Liver (tissue), 9 donors: ENCODE data around the gene PITPNM1. TPM values are rescaled to one million over a fixed set of nuclear protein-coding genes. Genes with fewer than 3 reads are reported as not detected.

Experiments used
- DNase-seq: peaks from one replicate; pipeline ENCODE4 v3.0.0-alpha.2; 2017; ENCODE audit warnings: low spot score
- H3K27ac ChIP-seq, 2 donors: one replicate each; pipeline ENCODE4 v1.7.0; 2013; ENCODE audit warnings: inconsistent platforms in 2 of 2, low read length in 2 of 2, control low read depth in 1 of 2, low read depth in 1 of 2, mild to moderate bottlenecking in 1 of 2
- H3K27me3 ChIP-seq, 4 donors: one replicate each; pipeline versions ENCODE4 v1.6.1 to v1.7.0; 2013; ENCODE audit warnings: low read length in 3 of 4, inconsistent platforms in 1 of 4, mild to moderate bottlenecking in 1 of 4, moderate library complexity in 1 of 4; ENCODE audit not compliant: control insufficient read depth in 4 of 4, insufficient read depth in 4 of 4
- H3K36me3 ChIP-seq, 4 donors: one replicate each; pipeline versions ENCODE4 v1.6.1 to v1.7.0; 2013; ENCODE audit warnings: low read length in 3 of 4, mild to moderate bottlenecking in 3 of 4, low read depth in 1 of 4, moderate library complexity in 1 of 4; ENCODE audit not compliant: control insufficient read depth in 4 of 4, insufficient read depth in 3 of 4
- H3K4me1 ChIP-seq, 4 donors: one replicate each; pipeline versions ENCODE4 v1.6.1 to v1.7.0; 2013; ENCODE audit warnings: low read length in 3 of 4, mild to moderate bottlenecking in 3 of 4, moderate library complexity in 1 of 4; ENCODE audit not compliant: control insufficient read depth in 4 of 4, insufficient read depth in 4 of 4
- H3K4me3 ChIP-seq, 3 donors: one replicate each; pipeline versions ENCODE4 v1.6.1 to v1.7.0; 2013; ENCODE audit warnings: low read length in 3 of 3, control low read depth in 1 of 3, low read depth in 1 of 3, mild to moderate bottlenecking in 1 of 3
- H3K9ac ChIP-seq, 2 donors: one replicate each; pipeline ENCODE4 v1.7.0; 2013; ENCODE audit warnings: low read length in 2 of 2, mild to moderate bottlenecking in 2 of 2, moderate library complexity in 2 of 2, control low read depth in 1 of 2, low read depth in 1 of 2
- H3K9me3 ChIP-seq, 4 donors: one replicate each; pipeline versions ENCODE4 v1.6.1 to v1.7.0; 2013; ENCODE audit warnings: low read length in 3 of 4; ENCODE audit not compliant: control insufficient read depth in 4 of 4
- EGR1 ChIP-seq, 2 donors: IDR thresholded peaks; 2 replicates each; pipeline ENCODE4 v1.6.1; 2016 to 2018; ENCODE audit warnings: antibody characterized with exemption in 2 of 2, low read depth in 2 of 2
- FOXA1 ChIP-seq: IDR thresholded peaks from 2 replicates; pipeline ENCODE4 v1.6.1; 2016; ENCODE audit warnings: antibody characterized with exemption
- FOXA2 ChIP-seq: IDR thresholded peaks from 2 replicates; pipeline ENCODE4 v1.6.1; 2016; ENCODE audit warnings: antibody characterized with exemption
- GABPA ChIP-seq, 2 donors: IDR thresholded peaks in 1 of 2; conservative IDR thresholded peaks in 1 of 2; 2 replicates each; pipeline ENCODE4 v1.6.1; 2016; ENCODE audit warnings: antibody characterized with exemption in 2 of 2, mild to moderate bottlenecking in 1 of 2, moderate library complexity in 1 of 2
- HNF4A ChIP-seq, 2 donors: conservative IDR thresholded peaks; 2 replicates each; pipeline ENCODE4 v1.6.1; 2016; ENCODE audit warnings: antibody characterized with exemption in 2 of 2, mild to moderate bottlenecking in 2 of 2
- HNF4G ChIP-seq: IDR thresholded peaks from 2 replicates; pipeline ENCODE4 v1.6.1; 2016; ENCODE audit warnings: antibody characterized with exemption
- JUND ChIP-seq, 2 donors: IDR thresholded peaks; 2 replicates each; pipeline ENCODE4 v1.6.1; 2016; ENCODE audit warnings: antibody characterized with exemption in 2 of 2
- NR2F2 ChIP-seq: IDR thresholded peaks from 2 replicates; pipeline ENCODE4 v1.6.1; 2016; ENCODE audit warnings: antibody characterized with exemption
- RAD21 ChIP-seq, 2 donors: IDR thresholded peaks; 2 replicates each; pipeline ENCODE4 v1.6.1; 2016; ENCODE audit warnings: antibody characterized with exemption in 2 of 2, mild to moderate bottlenecking in 2 of 2
- SP1 ChIP-seq: IDR thresholded peaks from 2 replicates; pipeline ENCODE4 v1.6.1; 2018; ENCODE audit warnings: antibody characterized with exemption, mild to moderate bottlenecking
- TAF1 ChIP-seq: conservative IDR thresholded peaks from 2 replicates; pipeline ENCODE4 v1.6.1; 2016; ENCODE audit warnings: antibody characterized with exemption, mild to moderate bottlenecking
- WGBS: extraction: QIAGEN DNeasy Blood & Tissue Kit; methylation state at CpG from one replicate; pipeline ENCODE4 v1.1.7; 2013; 5-methylcytosine and 5-hydroxymethylcytosine counted together
- polyA plus RNA-seq, 2 donors: library from polyadenylated mRNA; stranded (reverse) in 1 of 2; unstranded in 1 of 2; fragments of 200-250 nt in 1 of 2; fragments of >200 nt in 1 of 2; fragmentation: Nextera tagmentation in 1 of 2; extraction: Ambion mirVana in 1 of 2; gene quantifications; one replicate each; pipeline versions ENCODE4 v1.2.1 to v1.2.3, GENCODE V29; 2013 to 2015
- total RNA-seq, 2 donors: library from RNA; depleted of rRNA; stranded (reverse); fragments of >200 nt; gene quantifications; one replicate each; pipeline ENCODE4 v1.2.3, GENCODE V29; 2014
- TF ChIP-seq, protein P1 (sequence below): IDR thresholded peaks from 2 replicates; pipeline ENCODE4 v1.6.1; 2016; ENCODE audit warnings: antibody characterized with exemption
- TF ChIP-seq, protein P2 (sequence below): fragments of 150-350 bp; IDR thresholded peaks from 2 replicates; pipeline ENCODE4 v1.5.1; 2017; ENCODE audit warnings: improper control_type of control experiment, low read depth, low read length; ENCODE audit not compliant: missing input control
- TF ChIP-seq, protein P3 (sequence below): IDR thresholded peaks from 2 replicates; pipeline ENCODE4 v1.6.1; 2016; ENCODE audit warnings: antibody characterized with exemption
- TF ChIP-seq, protein P4 (sequence below): IDR thresholded peaks from 2 replicates; pipeline ENCODE4 v1.6.1; 2016; ENCODE audit warnings: antibody characterized with exemption
- TF ChIP-seq, protein P5 (sequence below): IDR thresholded peaks from 2 replicates; pipeline ENCODE4 v1.6.1; 2016; ENCODE audit warnings: antibody characterized with exemption, mild to moderate bottlenecking
- donor health status: healthy.
- donor health status: healthy.
- donor health status: healthy.
- donor health status: healthy.
- donor health status: healthy.

The PITPNM1 gene
- total and polyA plus RNA-seq, 4 donors = 1.3 to 9.3 (median 5.1) TPM

DNA sequence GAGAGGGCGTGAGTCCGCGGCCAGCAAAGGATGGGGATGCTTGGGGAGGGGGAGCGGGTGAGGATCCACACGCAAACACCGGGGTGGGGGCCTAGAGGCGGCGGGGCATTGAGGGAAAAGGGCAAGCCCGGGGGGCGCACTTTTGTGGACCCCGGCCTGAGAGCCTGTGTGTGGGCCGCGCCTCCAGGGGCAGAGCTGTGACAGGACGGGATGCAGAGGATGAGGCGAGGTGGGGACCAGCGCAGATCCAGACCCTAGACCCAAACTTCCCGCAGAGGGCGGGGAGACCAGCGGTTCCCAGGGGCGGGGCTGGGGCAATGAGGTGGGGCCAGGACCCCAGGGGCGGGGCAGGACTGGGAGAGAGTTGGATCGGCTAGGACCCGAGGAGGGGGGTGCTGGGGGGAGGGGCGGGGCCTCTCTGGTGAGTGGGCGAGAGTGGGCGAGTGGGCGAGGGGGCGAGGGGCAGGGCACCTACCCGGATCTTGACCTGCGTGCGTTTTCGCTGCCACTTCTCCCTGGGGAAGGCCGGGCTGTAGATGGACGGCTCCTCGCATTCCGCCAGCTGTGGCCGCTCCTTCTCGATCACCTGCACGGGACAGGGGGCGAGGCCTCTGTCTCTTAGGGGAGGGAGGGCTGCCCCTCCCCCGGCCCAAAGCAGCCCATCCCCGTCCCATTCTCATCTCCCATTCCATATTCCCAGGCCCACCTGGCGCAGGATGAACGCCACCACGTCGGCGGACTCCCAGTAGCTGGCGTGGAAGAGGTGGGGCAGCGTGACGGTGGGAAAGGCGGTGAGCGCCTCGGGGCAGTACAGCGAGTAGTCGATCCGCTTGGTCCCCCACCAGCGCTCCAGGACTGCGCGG is 10.6 kb downstream of the PITPNM1 start:
- Histone ChIP-seq H3K9ac (no peak overlapping the region), H3K4me3 (no peak overlapping the region), H3K27ac (no peak overlapping the region), H3K9me3 (no peaks in the 10 kb centered on the region), H3K36me3 (peaks cover 4 to 44% (median 11%) of the 10 kb centered on the region in 4 donors), H3K4me1 (no peaks in the 10 kb centered on the region), H3K27me3 (no peaks in the 10 kb centered on the region)
- WGBS = 95% methylated on average over 59 of the region's 59 CpGs
- no peak for DNase-seq
- TF ChIP-seq, protein P1, sequence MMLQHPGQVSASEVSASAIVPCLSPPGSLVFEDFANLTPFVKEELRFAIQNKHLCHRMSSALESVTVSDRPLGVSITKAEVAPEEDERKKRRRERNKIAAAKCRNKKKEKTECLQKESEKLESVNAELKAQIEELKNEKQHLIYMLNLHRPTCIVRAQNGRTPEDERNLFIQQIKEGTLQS = no peak
- TF ChIP-seq TAF1 = no peak
- TF ChIP-seq RAD21 (IDR thresholded peaks at IDR 0.05) = no peak
- TF ChIP-seq GABPA (IDR thresholded peaks at IDR 0.05 in 1 of 2, conservative IDR thresholded peaks at IDR 0.05 in 1 of 2) = no peak
- TF ChIP-seq FOXA1 = no peak
- TF ChIP-seq, protein P2, sequence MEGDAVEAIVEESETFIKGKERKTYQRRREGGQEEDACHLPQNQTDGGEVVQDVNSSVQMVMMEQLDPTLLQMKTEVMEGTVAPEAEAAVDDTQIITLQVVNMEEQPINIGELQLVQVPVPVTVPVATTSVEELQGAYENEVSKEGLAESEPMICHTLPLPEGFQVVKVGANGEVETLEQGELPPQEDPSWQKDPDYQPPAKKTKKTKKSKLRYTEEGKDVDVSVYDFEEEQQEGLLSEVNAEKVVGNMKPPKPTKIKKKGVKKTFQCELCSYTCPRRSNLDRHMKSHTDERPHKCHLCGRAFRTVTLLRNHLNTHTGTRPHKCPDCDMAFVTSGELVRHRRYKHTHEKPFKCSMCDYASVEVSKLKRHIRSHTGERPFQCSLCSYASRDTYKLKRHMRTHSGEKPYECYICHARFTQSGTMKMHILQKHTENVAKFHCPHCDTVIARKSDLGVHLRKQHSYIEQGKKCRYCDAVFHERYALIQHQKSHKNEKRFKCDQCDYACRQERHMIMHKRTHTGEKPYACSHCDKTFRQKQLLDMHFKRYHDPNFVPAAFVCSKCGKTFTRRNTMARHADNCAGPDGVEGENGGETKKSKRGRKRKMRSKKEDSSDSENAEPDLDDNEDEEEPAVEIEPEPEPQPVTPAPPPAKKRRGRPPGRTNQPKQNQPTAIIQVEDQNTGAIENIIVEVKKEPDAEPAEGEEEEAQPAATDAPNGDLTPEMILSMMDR = no peak
- no peak for TF ChIP-seq SP1
- no peak for TF ChIP-seq HNF4G
- TF ChIP-seq HNF4A (conservative IDR thresholded peaks at IDR 0.05) = no peak
- no peak for TF ChIP-seq EGR1 (IDR thresholded peaks at IDR 0.05; ENCODE audit: low read depth in 2 of 2)
- TF ChIP-seq, protein P3, sequence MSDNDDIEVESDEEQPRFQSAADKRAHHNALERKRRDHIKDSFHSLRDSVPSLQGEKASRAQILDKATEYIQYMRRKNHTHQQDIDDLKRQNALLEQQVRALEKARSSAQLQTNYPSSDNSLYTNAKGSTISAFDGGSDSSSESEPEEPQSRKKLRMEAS = no peak
- no peak for TF ChIP-seq JUND (IDR thresholded peaks at IDR 0.05)
- TF ChIP-seq, protein P4, sequence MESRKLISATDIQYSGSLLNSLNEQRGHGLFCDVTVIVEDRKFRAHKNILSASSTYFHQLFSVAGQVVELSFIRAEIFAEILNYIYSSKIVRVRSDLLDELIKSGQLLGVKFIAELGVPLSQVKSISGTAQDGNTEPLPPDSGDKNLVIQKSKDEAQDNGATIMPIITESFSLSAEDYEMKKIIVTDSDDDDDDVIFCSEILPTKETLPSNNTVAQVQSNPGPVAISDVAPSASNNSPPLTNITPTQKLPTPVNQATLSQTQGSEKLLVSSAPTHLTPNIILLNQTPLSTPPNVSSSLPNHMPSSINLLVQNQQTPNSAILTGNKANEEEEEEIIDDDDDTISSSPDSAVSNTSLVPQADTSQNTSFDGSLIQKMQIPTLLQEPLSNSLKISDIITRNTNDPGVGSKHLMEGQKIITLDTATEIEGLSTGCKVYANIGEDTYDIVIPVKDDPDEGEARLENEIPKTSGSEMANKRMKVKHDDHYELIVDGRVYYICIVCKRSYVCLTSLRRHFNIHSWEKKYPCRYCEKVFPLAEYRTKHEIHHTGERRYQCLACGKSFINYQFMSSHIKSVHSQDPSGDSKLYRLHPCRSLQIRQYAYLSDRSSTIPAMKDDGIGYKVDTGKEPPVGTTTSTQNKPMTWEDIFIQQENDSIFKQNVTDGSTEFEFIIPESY = no peak
- TF ChIP-seq, protein P5, sequence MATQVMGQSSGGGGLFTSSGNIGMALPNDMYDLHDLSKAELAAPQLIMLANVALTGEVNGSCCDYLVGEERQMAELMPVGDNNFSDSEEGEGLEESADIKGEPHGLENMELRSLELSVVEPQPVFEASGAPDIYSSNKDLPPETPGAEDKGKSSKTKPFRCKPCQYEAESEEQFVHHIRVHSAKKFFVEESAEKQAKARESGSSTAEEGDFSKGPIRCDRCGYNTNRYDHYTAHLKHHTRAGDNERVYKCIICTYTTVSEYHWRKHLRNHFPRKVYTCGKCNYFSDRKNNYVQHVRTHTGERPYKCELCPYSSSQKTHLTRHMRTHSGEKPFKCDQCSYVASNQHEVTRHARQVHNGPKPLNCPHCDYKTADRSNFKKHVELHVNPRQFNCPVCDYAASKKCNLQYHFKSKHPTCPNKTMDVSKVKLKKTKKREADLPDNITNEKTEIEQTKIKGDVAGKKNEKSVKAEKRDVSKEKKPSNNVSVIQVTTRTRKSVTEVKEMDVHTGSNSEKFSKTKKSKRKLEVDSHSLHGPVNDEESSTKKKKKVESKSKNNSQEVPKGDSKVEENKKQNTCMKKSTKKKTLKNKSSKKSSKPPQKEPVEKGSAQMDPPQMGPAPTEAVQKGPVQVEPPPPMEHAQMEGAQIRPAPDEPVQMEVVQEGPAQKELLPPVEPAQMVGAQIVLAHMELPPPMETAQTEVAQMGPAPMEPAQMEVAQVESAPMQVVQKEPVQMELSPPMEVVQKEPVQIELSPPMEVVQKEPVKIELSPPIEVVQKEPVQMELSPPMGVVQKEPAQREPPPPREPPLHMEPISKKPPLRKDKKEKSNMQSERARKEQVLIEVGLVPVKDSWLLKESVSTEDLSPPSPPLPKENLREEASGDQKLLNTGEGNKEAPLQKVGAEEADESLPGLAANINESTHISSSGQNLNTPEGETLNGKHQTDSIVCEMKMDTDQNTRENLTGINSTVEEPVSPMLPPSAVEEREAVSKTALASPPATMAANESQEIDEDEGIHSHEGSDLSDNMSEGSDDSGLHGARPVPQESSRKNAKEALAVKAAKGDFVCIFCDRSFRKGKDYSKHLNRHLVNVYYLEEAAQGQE = no peak
- no peak for TF ChIP-seq FOXA2
- no peak for TF ChIP-seq NR2F2
